Measurements from ENCODE around the gene MBD6.

The MBD6 gene

DNA sequence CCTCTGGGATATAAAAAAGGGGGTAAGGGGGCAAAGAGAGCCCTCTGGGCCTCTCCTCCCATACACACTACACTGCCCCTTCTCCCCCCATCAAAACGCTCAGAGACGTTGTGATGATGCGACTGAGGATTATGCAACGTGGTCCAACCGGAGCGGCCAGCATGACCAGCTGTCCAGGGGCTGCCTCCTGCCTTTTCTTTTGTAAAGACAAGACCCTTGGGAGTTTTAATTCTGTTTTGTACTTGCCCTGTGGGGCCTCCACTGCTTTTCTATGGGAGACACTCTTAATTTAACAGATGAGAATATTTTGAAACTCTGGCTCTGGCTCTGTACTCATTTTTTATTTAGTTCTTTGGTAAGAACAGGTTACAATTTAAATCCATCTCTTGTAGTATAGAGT is 7.2 kb downstream of the MBD6 start:
- no peak for DNase-seq (ENCODE audit: low spot score)

DNA sequence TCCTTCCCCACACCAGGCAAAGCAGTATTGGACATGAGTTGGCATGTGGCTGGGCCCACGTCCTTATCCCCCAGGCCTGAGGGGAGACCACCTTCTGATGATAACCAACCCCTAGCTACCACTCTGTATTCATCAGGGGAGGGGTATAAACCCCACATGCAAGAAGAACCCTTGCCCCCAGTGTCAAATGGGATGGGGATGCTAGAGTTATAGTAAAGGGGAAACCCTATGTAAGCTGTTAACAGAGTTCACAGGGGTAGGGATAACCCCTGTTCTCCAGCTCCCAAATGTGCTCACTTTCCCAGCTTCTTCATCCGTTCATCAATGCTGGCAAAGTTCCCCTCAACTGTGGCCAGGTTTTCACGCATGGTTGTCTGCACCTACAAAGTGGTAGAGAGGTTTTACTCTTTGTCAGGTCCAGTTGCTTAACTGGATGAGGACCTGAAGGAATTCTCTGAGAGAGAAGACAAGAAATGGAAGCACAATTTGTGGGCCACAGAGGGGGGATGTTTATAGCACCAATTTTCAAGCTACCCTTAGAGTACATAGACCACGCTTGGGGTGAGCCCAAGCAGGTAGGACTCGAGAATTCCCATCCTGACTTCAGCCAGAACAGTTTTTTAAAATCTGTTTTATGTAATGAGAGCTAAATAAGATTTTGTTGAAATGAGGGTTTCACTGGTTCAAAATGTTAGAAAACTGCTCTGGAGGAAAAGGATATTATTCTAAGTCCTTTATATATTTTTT is 7.9 kb downstream of the MBD6 start:
- no peak for DNase-seq (ENCODE audit: low spot score)

DNA sequence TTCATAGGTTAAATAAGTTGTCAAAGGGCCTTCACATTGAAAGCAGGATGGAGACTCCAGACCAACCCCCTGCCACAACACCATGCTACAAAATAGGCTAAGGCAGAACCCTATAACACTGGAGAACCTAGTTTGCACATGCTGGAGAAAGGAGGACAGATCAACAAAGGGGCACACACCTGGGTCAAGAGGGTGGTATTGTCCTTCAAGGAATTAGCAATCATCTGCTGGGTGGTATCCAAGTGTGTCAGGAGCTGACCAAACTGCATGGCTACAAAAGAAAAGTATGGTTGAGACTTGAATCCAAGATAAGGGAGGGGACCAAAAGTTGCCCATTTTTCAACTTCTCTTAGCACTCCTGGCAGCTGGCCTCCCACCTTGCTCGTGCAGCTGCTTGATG is 9.2 kb downstream of the MBD6 start:
- DNase-seq (ENCODE audit: low spot score): no peak

DNA sequence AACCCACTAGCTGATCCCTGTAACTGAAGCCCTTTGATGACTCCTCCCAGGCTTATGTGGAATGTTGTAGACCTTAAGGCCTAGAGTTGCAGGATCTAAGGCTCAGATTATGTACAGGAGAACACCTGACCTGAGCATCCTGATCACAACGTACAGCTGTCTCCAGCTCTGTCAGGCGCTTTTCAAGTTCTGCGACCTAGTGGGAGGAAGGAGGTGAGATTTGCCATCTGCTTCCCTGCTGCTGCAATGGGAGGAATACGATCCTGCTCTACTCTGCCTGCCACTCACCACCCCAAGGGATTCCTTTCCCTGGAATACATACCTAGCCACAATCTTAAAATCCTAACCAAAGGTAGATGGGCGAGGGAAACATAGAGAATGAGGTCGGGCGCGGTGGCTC is 10.5 kb downstream of the MBD6 start:
- DNase-seq (ENCODE audit: low spot score): no peak

DNA sequence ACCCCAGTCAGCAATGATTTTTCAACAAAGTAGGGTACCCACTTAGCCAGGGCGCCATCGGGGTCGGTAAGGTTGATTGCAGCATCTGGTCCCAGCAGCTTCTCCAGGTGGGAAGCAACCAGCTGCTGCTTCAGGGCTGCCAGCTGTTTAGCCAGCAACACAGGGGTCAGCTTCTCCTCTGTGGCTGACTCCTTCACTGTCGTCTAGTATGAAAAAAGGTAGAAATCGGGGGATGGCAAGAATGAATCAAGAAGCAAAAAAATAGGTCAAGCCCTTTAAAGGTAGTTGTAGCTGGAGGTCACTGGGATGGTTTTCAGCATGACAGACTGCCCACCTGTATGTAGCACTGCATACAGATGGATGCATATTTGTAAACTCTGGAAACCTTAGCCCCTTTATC is 11.6 kb downstream of the MBD6 start:
- DNase-seq (ENCODE audit: low spot score): no peak

DNA sequence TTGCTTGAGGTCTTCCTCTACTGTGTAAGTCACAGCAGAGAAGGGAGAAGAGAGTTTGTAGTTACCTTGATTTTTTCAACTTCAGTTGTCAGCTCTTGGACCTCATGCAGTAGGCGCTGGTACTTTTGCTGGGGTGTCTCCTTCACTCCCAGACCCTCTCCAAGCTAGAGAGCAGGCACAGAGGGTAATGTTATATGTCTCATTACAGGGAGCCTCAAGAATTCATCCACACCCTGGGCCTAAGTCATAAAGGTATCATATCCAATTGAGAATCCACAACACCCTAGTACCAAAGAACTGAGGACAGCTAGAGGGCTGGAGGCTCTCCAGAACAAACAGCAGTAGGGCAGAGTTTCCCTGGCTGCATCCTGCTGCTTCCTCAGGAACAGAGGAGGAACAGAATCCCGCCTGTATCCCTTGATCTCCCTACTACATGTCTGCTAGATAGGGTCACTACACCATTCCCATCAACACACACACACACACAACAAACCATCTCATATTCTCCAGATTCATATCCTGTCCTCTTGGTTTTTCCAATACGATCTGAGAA is 12.4 kb downstream of the MBD6 start:
- DNase-seq (ENCODE audit: low spot score): no peak

DNA sequence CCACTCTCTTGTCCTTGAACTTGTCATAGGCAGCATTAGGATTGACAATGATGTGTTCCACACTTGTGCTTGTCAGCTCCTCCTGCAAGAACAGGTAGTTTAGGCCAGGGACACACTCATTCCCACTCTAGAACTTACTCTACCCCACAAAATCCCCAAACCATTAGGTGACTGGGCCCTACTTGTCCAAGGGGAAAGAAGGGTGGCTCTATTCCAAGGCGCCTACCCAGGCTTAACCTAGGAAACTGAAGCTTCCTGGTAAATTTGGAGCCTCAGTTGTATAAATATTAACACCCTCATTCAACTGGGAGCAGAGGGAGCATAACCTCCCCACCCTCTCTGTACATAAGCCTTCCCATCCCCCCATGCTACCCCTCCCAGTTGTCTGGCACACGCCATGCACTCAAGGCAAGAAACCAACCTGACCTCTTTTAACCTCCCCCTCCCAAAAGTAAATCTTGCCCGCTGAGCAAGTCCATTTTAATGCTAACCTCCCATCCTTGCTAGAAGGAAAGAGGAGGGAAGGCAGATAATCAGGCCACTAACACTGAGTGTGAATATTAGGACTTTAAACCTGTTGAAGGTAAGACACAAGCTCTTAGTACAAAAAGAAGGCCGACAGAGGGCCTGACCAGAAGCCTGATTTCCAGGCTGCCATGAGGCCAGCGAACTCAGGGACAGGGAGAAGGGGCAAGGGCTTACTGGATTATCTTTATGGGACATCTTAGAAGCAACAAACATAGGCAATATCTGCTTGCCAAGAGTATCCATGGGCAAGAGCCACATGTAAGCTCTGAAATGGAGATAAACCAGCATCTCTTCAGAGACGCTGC is 13.4 kb downstream of the MBD6 start:
- DNase-seq (ENCODE audit: low spot score): no peak

DNA sequence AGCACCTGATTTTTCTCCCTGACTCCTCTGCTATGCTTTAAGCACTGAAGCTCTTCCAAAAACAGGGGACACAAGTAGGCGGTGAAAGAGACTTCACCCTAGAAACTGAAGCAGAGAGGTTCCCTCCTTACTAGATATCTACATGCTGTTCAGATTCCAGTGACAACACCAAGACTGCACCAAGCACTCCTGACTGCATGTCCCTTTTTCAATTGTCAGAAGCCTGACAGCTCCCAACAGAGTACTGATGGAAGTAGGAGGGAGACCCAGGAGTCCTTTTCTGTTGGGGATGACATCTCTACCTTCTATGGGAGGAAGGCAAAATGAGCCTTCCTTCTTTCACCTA is 13.9 kb downstream of the MBD6 start:
- no peak for DNase-seq (ENCODE audit: low spot score)

DNA sequence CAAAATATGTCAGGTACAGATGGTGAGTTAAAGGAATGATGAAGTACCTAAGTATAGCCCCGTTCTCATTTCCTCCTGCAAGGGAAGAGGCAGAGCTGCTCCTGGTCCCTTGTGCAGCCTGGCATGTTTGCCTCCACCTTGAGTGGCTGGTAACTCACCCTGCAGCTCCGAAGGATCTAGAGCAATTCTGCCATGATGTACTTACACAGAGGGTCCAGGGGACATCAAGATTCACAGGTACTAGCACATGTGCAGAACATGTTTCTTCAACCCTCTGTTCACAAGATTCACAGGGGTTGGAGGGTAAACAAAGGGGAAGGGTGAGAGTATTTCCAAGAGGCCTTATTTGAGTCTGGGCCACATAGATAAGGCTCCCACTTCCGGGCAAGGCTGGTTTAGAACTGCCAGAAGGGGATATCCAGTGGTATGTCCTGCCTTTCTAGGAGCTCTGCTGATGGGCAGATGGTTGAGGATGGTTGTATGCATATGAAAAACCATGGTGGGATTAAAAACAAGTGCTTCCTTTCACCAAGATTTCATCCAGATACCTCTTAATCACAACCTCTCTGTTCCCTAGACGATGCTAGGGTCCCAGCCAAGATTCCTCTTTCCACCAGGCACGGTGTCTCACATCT is 16.6 kb downstream of the MBD6 start:
- DNase-seq (ENCODE audit: low spot score): no peak

DNA sequence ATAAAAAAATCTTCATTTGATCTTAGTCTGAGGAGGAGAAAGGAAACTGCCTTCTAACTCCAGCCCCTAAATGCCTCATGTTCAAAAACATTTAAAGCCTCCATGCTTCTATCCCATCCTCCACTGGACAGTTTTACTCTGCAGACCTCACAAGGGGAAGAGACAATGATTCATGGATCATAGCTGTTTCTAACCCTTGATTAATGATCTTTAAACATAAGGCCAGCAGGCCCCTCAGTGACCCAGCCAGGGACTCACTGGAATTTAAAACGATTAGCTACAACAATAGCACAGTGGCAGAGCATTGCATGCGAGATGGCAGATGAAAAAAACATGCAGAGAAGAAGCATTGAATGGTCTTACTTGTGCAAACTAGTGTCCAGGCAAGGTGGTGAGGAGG is 18.4 kb downstream of the MBD6 start:
- no peak for DNase-seq (ENCODE audit: low spot score)

DNA sequence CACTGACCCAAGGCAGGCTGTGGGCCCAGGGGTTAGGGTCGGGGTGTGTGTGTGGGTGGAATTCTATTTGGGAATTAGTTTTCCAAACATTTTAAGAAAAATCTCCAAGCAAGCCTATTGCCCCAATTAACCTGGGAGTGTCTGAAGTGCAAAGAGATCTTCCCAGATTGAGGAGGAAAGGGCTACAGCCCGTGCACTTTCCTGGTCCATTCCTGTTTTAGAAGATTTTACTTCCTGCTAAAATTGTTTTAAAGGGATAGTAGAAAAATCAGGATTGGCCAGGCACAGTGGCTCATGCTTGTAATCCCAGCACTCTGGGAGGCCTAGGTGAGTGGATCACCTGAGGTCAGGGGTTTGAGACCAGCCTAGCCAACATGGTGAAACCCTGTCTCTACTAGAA is 19.1 kb downstream of the MBD6 start:
- DNase-seq (ENCODE audit: low spot score): no peak

DNA sequence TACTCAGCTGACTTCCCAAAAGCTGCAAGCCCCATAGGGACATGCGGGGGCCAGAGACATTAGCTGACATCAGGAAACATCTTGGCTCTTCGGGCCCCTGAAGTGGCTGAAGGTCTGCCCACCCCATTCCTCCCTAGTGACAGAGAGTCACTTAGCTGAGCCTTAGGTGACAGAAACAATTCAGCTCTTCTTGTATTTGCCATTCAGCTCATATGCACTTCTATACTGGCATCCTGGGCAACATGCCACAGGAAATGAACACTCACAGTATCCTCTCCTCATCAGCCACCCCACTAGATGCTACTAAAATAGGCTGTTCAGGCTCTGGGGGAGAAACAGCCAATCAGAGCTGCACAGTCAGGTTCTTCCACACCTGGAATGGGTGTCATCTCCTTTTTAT is 21.0 kb downstream of the MBD6 start:
- no peak for DNase-seq (ENCODE audit: low spot score)

DNA sequence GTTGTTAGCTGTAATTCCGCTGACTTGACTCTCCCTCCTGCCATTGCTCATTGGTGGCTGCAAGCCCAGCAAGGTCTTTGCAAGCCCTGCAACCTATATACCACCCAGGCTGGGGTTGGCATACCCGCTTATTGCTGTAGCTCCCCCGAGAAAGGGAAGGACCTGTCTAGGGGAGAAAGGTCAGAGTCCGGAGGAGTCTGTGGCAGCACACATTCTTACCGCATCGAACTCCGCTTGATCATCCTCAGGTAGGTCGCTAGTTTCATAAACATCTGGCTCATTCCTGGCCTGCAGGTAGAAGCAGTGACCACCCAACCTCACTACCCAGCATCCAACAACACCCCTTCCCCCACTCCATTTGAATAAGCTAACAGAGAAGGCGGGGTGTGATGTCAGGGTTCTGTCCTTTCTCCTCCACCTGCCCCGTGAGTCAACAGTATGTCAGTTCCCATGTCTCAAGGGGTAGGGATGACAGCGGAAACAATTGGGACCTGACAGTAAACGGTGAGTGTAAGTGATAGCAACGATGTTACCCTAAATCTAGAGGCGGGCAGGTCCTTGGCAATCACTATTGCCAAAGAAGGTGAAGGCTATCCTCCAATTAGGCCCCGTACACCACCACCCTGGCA is 23.3 kb downstream of the MBD6 start:
- DNase-seq (ENCODE audit: low spot score): no peak

DNA sequence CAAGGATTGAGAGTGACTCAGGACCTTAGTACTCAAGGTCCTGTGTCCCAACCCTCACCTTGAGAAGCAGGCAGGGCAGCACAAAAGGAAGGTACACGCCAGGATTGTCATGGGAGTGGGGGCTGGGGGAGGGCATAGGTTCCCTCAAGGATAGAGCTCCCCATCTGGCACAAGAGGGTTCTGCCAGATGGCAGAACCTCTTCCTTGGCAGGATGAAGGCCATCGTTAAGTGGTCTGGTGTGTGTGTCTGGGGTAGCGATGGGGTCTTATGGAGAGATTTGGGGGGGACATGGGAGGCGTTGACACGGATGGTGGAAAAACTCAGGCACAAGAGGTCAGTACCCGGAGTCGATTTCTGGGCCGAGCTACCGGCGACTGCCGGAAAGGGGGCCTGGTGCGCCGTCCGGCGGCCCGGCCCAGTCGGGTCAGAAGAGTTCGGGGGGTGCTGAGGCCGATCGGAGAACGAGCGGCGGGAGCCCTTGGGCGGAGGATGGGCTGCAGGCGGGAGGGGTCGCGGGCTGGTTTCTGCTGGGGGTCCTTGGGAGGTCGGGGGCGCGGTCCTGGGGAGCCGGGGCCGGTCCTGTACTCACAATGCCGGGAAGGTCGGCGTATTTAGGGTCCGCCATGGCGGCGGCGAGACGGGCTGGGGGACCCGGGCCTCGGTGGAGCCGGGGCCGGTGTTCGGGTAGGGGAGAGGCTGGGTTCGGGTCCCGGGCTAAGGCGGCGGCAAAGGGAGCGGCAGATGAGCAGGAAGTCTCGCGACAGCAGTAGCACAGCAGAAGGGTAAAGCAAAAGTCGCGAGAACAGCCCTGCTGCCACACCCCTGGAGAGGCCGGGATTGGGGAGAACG is 24.0 kb downstream of the MBD6 start, which contains the start of gene DCTN2:
Gene DCTN2 (minus strand): TSS at position 755 of the 850 bp plus-strand sequence. CDS start 129 bp downstream, at position 626.
- peak; percentile 98 for DNase-seq (ENCODE audit: low spot score)

DNA sequence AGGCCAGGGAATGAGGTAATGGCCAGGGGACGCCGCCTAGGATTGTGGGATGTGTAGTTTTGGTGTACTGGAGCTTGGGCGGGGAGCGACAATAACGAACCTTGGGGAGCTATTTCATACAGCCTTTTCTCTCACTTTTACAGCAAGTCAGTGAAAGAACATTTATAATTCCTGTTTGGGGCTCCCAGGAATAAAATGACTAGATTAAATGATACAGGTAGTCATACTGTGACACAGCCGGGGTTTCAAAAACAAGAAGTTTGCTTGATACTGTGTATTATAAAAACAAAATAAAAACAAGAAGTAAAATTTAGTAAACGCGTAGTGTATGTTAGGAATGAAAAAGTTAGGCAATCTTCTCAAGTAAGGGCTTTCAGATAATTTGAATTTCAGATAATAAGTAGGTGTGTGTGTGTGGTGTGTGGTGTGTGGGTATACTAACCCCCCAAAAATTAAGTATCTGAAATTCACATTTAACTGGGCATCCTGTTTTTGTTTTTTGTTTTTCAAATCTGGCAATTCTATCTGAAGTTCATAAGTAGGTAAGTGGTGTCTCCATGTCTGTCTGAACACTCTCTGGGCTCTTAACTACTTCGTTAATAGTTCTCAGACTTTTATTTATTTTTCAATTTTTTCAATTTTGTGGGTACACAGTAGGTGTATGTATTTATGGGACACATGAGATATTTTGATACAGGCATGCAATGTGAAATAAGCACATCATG is 24.8 kb downstream of the MBD6 start:
- no peak for DNase-seq (ENCODE audit: low spot score)

DNA sequence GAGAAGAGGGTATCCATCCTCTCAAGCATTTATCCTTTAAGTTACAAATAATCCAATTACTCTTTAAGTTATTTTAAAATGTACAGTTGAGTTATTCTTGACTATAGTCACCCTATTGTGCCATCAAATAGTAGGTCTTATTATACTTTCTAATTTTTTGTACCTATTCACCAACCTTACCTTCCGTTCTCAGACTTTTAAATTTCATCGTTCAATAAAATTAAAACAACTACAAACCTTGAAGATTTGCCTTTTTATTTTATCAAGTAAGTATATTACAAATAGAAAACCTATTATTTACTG is 25.3 kb downstream of the MBD6 start:
- no peak for DNase-seq (ENCODE audit: low spot score)

DNA sequence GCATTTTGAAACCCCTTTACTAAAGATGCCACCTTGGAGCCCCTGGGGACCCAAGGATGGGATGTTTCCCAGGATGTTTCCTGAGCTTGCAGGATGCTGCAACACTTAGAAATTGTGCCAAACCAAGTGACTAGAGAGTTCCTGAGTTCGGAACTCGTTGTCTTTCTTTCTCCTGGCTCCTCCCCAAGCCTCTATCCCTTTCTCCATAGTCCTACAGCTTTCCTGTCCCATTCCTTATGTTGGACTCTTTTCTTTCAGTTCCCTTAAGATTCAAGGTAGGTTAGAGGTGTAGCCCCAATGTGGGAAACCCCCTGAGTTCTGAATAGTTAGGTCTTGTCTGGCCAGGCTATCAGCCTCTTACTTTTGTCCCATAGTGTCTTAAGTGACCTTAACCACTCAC is 25.9 kb downstream of the MBD6 start:
- DNase-seq (ENCODE audit: low spot score): no peak

DNA sequence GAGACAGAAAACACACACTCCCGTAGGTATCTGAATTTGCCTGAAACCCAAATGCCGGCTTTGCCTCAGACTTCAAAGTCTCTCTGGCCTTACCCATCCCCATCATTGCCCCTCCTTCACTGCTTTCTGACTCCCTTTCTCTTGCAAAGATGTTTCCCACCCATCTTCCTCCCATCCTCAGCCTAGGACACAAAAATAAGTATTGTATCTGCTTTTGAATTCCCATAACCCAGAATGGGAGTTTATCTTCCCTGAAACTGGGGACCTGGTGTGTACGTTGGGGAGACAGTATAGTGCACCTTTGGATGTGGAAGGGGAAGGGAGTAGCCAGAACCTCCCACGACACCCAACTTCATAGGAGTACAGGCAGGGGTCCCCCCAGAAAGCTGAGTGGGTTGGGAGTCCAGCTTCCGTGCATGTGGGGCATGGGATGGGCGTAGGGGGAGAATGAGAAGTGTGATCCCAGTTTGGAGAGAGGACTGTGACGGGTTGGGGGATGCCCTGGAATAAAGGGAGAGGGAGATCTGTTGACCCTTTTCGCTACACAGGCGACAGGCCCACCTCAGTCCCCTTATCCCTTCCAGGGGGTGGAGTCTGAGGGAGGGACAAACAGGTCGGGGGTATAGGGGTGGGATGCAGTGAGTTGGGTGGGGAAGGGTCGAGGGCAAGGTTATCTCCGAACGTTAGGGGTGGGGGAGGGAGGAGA is 26.7 kb downstream of the MBD6 start:
- DNase-seq (ENCODE audit: low spot score): no peak

DNA sequence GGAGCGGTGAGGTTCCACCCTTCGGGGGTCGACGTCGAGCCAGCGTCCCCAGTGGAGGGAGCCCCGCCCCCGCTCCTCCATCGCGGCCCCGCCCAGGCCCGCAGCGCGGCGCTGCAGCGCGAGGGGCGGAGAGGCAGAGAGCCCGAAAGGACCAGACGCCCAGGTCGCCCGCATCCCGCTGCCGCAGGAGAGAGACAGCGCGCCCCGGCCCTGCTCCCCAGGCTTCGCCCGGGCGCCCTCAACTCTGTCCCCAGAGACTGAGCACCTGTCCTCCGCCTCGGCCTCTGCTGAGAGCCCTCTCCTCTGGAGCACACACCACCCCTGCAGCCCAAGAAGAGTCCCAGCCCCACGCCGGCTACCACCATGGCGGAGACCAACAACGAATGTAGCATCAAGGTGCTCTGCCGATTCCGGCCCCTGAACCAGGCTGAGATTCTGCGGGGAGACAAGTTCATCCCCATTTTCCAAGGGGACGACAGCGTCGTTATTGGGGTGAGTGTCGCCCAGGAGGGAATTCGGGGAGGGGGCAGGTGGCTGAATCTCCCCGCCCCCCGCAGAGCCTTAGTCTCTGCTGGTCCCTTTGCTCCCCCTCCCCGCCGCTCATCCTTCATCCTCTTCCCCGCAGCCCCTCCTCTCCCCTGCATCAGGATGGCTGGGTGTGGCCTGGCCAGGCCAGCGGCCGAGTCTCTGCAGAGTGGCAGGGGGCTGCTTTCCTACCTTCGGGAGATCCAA is 27.5 kb downstream of the MBD6 start, which contains the start of gene KIF5A:
Gene KIF5A (plus strand): TSS at position 136 of the 732 bp plus-strand sequence. CDS start 228 bp downstream, at position 364.
- peak; percentile 60 for DNase-seq (ENCODE audit: low spot score)

All from HuH-7 (cell line).